GM23248 (cell line): ENCODE data around the gene RIN2. TPM values are rescaled to one million over a fixed set of nuclear protein-coding genes. Genes with fewer than 3 reads are reported as not detected.
A peak's percentile ranks its signal among the peaks of the same experiment; 100 is the strongest.

Experiments used
- DNase-seq: peaks from one replicate; pipeline ENCODE4 v3.0.0-alpha.2; 2015
- H2AFZ ChIP-seq: fragments of 200-600 bp; sonication (generic); 2 replicates; pipeline ENCODE4 v1.6.1; 2016; ENCODE audit warnings: antibody characterized with exemption
- H3F3A ChIP-seq: fragments of 200-600 bp; sonication (generic); 2 replicates; pipeline ENCODE4 v1.6.1; 2016; ENCODE audit warnings: mild to moderate bottlenecking, antibody characterized with exemption, mixed run types; ENCODE audit not compliant: insufficient read depth
- H3K27ac ChIP-seq: fragments of 200-600 bp; sonication (generic); 2 replicates; pipeline ENCODE4 v1.5.1; 2016; ENCODE audit warnings: mild to moderate bottlenecking
- H3K27me3 ChIP-seq: fragments of 200-600 bp; sonication (generic); replicated peaks from 2 replicates; pipeline ENCODE4 v1.6.1; 2016; ENCODE audit warnings: mild to moderate bottlenecking; ENCODE audit not compliant: insufficient read depth
- H3K36me3 ChIP-seq: fragments of 200-600 bp; sonication (generic); 2 replicates; pipeline ENCODE4 v1.6.1; 2016; ENCODE audit warnings: low read depth, mild to moderate bottlenecking
- H3K4me1 ChIP-seq: fragments of 200-600 bp; sonication (generic); 2 replicates; pipeline ENCODE4 v1.6.1; 2016; ENCODE audit warnings: mild to moderate bottlenecking; ENCODE audit not compliant: insufficient read depth
- H3K4me2 ChIP-seq: fragments of 200-600 bp; sonication (generic); one replicate; pipeline ENCODE4 v1.6.1; 2016; ENCODE audit warnings: mild to moderate bottlenecking; ENCODE audit not compliant: unreplicated experiment
- H3K4me3 ChIP-seq: fragments of 200-600 bp; sonication (generic); 2 replicates; pipeline ENCODE4 v1.5.1; 2016; ENCODE audit warnings: mild to moderate bottlenecking
- H3K79me2 ChIP-seq: fragments of 200-600 bp; sonication (generic); 2 replicates; pipeline ENCODE4 v1.6.1; 2016; ENCODE audit warnings: mild to moderate bottlenecking; ENCODE audit not compliant: insufficient read depth
- H3K9ac ChIP-seq: fragments of 200-600 bp; sonication (generic); 2 replicates; pipeline ENCODE4 v1.6.1; 2016; ENCODE audit warnings: mild to moderate bottlenecking
- H3K9me2 ChIP-seq: fragments of 200-600 bp; sonication (generic); 2 replicates; pipeline ENCODE4 v1.6.1; 2016; ENCODE audit warnings: mixed run types, mild to moderate bottlenecking, moderate library complexity; ENCODE audit not compliant: insufficient read depth
- H3K9me3 ChIP-seq: fragments of 200-600 bp; sonication (generic); one replicate; pipeline ENCODE4 v1.6.1; 2017; ENCODE audit warnings: low read depth
- H4K20me1 ChIP-seq: fragments of 200-600 bp; sonication (generic); 2 replicates; pipeline ENCODE4 v1.6.0; 2016; ENCODE audit not compliant: insufficient read depth
- EZH2 ChIP-seq: fragments of 200-600 bp; sonication (generic); IDR thresholded peaks from 2 replicates; pipeline ENCODE4 v1.6.1; 2018; ENCODE audit warnings: antibody characterized with exemption, mild to moderate bottlenecking; ENCODE audit not compliant: insufficient read depth, poor library complexity, severe bottlenecking
- EZH2phosphoT487 ChIP-seq: fragments of 200-600 bp; sonication (generic); IDR thresholded peaks from 2 replicates; pipeline ENCODE4 v1.6.1; 2018; ENCODE audit warnings: antibody characterized with exemption, moderate library complexity, mild to moderate bottlenecking, low read depth; ENCODE audit not compliant: insufficient read depth
- WGBS, 2 experiments: methylation state at CpG; one replicate each; pipeline ENCODE4 v1.1.6; 2015 to 2017; ENCODE audit warnings: low lambda C conversion rate in 2 of 2, low coverage in 1 of 2; ENCODE audit errors: missing lambda C conversion rate in 2 of 2; 5-methylcytosine and 5-hydroxymethylcytosine counted together
- in situ Hi-C: fragments of 300-500 bp; cut with MboI; formaldehyde crosslinking; loops from 2 replicates; pipeline ENCODE4 v1.15.0; 2020
- polyA plus RNA-seq: library from polyadenylated mRNA; unstranded; fragments of >200 nt; fragmentation: Nextera tagmentation; extraction: Ambion mirVana; gene quantifications from 2 replicates; pipeline ENCODE4 v1.2.1, GENCODE V29; 2016
- total RNA-seq: library from RNA; depleted of rRNA; stranded (reverse); fragments of >200 nt; shearing (Covaris generic); gene quantifications from 2 replicates; pipeline ENCODE4 v1.2.3, GENCODE V29; 2014

Gene RIN2
- total and polyA plus RNA-seq, 2 experiments from 2014 or later, result 45.3 to 48.0 TPM

DNA sequence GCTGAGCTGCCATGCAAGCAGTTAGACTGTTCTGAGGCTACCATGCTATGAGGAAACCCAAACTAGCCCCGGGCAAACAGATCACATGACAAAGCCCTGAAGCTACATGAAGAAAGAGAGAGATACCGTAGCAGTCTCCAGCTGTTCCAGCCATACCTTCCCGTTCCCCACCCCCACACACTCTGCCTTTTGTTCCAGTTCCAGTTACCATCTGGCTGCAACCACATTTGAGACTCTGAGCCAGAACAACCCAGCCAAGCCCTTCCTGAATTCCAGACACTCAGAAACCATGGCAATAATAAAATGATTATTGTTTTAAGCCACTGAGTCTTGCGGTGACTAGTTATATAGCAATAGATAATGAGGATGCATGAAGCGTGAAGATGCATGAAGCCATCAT lies 28.3 kb downstream of the RIN2 start:
- H3K4me2 ChIP-seq, result peak overlapping the region; percentile 64
- no peak for TF ChIP-seq EZH2
- TF ChIP-seq EZH2phosphoT487, result no peak
- peak; percentile 90 for DNase-seq
- in situ Hi-C loops, result loop anchor here (25.0 kb wide), 1 partner anchor 201 kb away; no protein-coding TSS in a partner anchor
- H3K27me3 ChIP-seq, result no peaks in the 10 kb centered on the region
- H2AFZ ChIP-seq, result no peak overlapping the region
- H3K27ac ChIP-seq, result peak overlapping the region; percentile 87
- H3K9ac ChIP-seq, result peak overlapping the region; percentile 68
- H3K79me2 ChIP-seq, result peaks cover 27% of the 10 kb centered on the region
- 4 to 7% methylated on average over 5 of the region's 5 CpGs for WGBS, 2 experiments
- 0 out of 2 replicates have a peak overlapping the region, but pooled peaks have one; percentile 1 for H3K4me3 ChIP-seq
- no peaks in the 10 kb centered on the region for H3K9me3 ChIP-seq
- no peaks in the 10 kb centered on the region for H4K20me1 ChIP-seq
- no peaks in the 10 kb centered on the region for H3K36me3 ChIP-seq
- peaks cover 39% of the 10 kb centered on the region for H3F3A ChIP-seq
- H3K9me2 ChIP-seq, result no peaks in the 10 kb centered on the region
- peaks cover 43% of the 10 kb centered on the region for H3K4me1 ChIP-seq

DNA sequence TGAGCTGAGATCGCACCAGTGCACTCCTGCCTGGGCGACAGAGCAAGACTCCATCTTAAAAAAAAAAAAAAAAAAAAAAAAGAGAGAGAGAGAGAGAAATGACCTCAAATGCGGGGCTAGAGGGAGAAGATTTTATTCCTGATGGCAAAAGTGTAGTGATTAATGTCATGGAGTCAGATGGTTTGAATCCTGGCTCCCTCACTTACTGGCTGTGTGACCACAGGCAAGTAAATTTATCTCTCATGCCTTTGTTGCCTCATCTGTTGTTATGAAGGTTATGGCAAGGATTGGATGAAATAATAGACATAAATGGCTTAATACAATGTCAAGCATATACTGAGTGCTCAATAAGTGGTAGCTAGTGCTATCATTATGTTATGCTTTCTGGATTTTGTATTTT lies 29.3 kb downstream of the RIN2 start:
- Histone ChIP-seq H3K27me3 (no peaks in the 10 kb centered on the region), H3K27ac (peak overlapping the region; percentile 87)
- in situ Hi-C loops, result loop anchor here (25.0 kb wide), 1 partner anchor 200 kb away; no protein-coding TSS in a partner anchor

DNA sequence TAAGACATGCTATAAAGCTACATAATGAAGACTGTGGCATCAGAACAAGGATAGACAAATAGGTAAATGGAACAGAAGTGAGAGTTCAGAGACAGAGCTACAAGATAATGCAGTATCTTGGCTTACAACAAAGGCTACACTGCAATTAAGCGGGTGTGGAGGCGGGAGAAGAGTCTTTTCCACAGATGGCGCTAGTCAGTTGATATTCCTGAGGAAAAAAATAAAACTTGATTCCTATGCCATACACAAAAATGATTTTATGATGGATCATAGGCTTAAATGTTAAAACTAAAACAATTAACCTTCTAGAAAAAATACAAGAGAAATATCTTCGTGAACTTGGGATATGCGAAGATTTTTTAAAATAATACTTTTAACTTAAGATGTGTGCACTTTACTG lies 31.0 kb downstream of the RIN2 start:
- H3K27ac ChIP-seq, result no peak overlapping the region

More for the DNA sequence above, 29.3 kb downstream of the RIN2 start:
- Histone ChIP-seq H3K79me2 (peaks cover 27% of the 10 kb centered on the region), H3K9ac (no peak overlapping the region), H2AFZ (no peak overlapping the region), H3K4me3 (no peak overlapping the region), H4K20me1 (no peaks in the 10 kb centered on the region), H3K9me2 (no peaks in the 10 kb centered on the region), H3K4me1 (peaks cover 43% of the 10 kb centered on the region), H3K9me3 (no peaks in the 10 kb centered on the region), H3F3A (peaks cover 39% of the 10 kb centered on the region), H3K4me2 (peak overlapping the region; percentile 64), H3K36me3 (no peaks in the 10 kb centered on the region)
- no peak for DNase-seq
- no peak for TF ChIP-seq EZH2phosphoT487
- no peak for TF ChIP-seq EZH2
- 93 to 100% methylated on average over 2 to 3 of the region's 3 CpGs for WGBS, 2 experiments

DNA sequence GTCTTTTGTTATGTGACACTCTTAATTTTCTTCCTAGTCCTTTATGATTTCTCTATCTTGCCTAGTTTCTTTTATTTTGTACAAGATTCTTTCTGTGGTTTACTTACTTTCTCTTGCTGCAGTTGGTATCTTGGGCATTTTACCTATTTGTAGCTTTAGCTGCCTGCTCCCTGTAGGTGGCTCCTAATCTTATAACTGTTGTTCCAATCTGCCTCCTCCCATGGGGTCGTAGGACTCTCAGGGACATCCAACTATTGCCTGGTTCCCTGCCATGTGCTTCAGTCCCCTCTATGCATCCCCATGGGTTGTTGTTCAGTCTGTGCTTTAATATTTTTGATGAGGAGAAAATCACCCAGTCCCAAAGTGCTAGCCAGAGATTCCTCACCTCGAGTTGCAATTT lies 31.4 kb downstream of the RIN2 start:
- Histone ChIP-seq H3K4me3 (no peak overlapping the region), H3K4me1 (peaks cover 34% of the 10 kb centered on the region), H3K27me3 (no peaks in the 10 kb centered on the region), H3K27ac (no peak overlapping the region), H3K9ac (no peak overlapping the region), H3K9me3 (no peaks in the 10 kb centered on the region), H2AFZ (no peak overlapping the region), H3K79me2 (peaks cover 18% of the 10 kb centered on the region), H3K4me2 (no peak overlapping the region), H3K9me2 (no peaks in the 10 kb centered on the region), H4K20me1 (no peaks in the 10 kb centered on the region), H3K36me3 (no peaks in the 10 kb centered on the region), H3F3A (peaks cover 32% of the 10 kb centered on the region)
- 73 to 79% methylated on average over 2 of the region's 2 CpGs for WGBS, 2 experiments
- in situ Hi-C loops, result loop anchor here (25.0 kb wide), 1 partner anchor 198 kb away; no protein-coding TSS in a partner anchor
- no peak for DNase-seq
- no peak for TF ChIP-seq EZH2
- TF ChIP-seq EZH2phosphoT487, result no peak

More for the DNA sequence above, 31.0 kb downstream of the RIN2 start:
- Histone ChIP-seq H3K27me3 (no peaks in the 10 kb centered on the region), H2AFZ (no peak overlapping the region), H3K9me2 (no peaks in the 10 kb centered on the region), H3K4me1 (peaks cover 38% of the 10 kb centered on the region), H3K79me2 (peaks cover 18% of the 10 kb centered on the region), H3K9me3 (no peaks in the 10 kb centered on the region), H3K4me2 (no peak overlapping the region), H3K4me3 (no peak overlapping the region), H3K36me3 (no peaks in the 10 kb centered on the region), H3K9ac (no peak overlapping the region), H4K20me1 (no peaks in the 10 kb centered on the region), H3F3A (peaks cover 37% of the 10 kb centered on the region)
- WGBS, 2 experiments, result 97 to 98% methylated on average over 5 of the region's 5 CpGs
- no peak for DNase-seq
- in situ Hi-C loops, result loop anchor here (25.0 kb wide), 1 partner anchor 198 kb away; no protein-coding TSS in a partner anchor
- TF ChIP-seq EZH2phosphoT487 (no peak), EZH2 (no peak)
